ENCODE data around the gene ITGA3.

The ITGA3 gene

GRCh38 chr17:50110591-50111349 lies 54.9 kb downstream of the ITGA3 start:
- no peak for DNase-seq (ENCODE audit: low spot score)

GRCh38 chr17:50111673-50112655 lies 56.1 kb downstream of the ITGA3 start:
- DNase-seq (ENCODE audit: low spot score) = no peak

GRCh38 chr17:50112694-50113093 lies 56.8 kb downstream of the ITGA3 start:
- DNase-seq (ENCODE audit: low spot score) = no peak

GRCh38 chr17:50113624-50114320 lies 57.9 kb downstream of the ITGA3 start:
- DNase-seq (ENCODE audit: low spot score) = no peak

- no peak for DNase-seq (ENCODE audit: low spot score)
Measured at GRCh38 chr17:50114401-50114800, 58.5 kb downstream of the ITGA3 start.

- DNase-seq (ENCODE audit: low spot score) = peak; percentile 72
Measured at GRCh38 chr17:50114849-50115357, 59.0 kb downstream of the ITGA3 start.

- no peak for DNase-seq (ENCODE audit: low spot score)
Measured at GRCh38 chr17:50115756-50116155, 59.8 kb downstream of the ITGA3 start.

GRCh38 chr17:50117202-50118051 lies 61.5 kb downstream of the ITGA3 start:
- DNase-seq (ENCODE audit: low spot score) = peak; percentile 95

- no peak for DNase-seq (ENCODE audit: low spot score)
Measured at GRCh38 chr17:50118076-50118827, 62.3 kb downstream of the ITGA3 start.

- DNase-seq (ENCODE audit: low spot score) = no peak
Measured at GRCh38 chr17:50118828-50119218, 62.9 kb downstream of the ITGA3 start.

GRCh38 chr17:50120475-50121253 lies 64.8 kb downstream of the ITGA3 start:
- no peak for DNase-seq (ENCODE audit: low spot score)

GRCh38 chr17:50122945-50123344 lies 67.0 kb downstream of the ITGA3 start:
- no peak for DNase-seq (ENCODE audit: low spot score)

- no peak for DNase-seq (ENCODE audit: low spot score)
Measured at GRCh38 chr17:50123649-50124349, 67.9 kb downstream of the ITGA3 start.

- no peak for DNase-seq (ENCODE audit: low spot score)
Measured at GRCh38 chr17:50125420-50125997, 69.6 kb downstream of the ITGA3 start.

- DNase-seq (ENCODE audit: low spot score) = no peak
Measured at GRCh38 chr17:50127697-50128361, 71.9 kb downstream of the ITGA3 start.

GRCh38 chr17:50128441-50129352 lies 72.8 kb downstream of the ITGA3 start:
- no peak for DNase-seq (ENCODE audit: low spot score)

- peak; percentile 86 for DNase-seq (ENCODE audit: low spot score)
Measured at GRCh38 chr17:50129353-50129727, 73.4 kb downstream of the ITGA3 start.
